Adrenal gland (tissue), 12 donors: ENCODE data around the gene PMPCB. TPM values are rescaled to one million over a fixed set of nuclear protein-coding genes. Genes with fewer than 3 reads are reported as not detected.

Source experiments
- DNase-seq, 7 donors: peaks; one replicate each; pipeline ENCODE4 v3.0.0-alpha.2; 2019 to 2020
- H3K27ac ChIP-seq, 5 donors: fragments of 200-600 bp; sonication (generic) in 4 of 5; 1 replicate in 3 of 5; 2 replicates in 2 of 5; pipeline versions ENCODE4 v1.5.1 to v1.8.0; 2016 to 2020; ENCODE audit warnings: mild to moderate bottlenecking in 1 of 5
- H3K27me3 ChIP-seq: fragments of 200-600 bp; 2 replicates; pipeline ENCODE4 v1.8.0; 2021
- H3K36me3 ChIP-seq, 2 donors: fragments of 200-600 bp; replicated peaks in 1 of 2; 1 replicate in 1 of 2; 2 replicates in 1 of 2; pipeline versions ENCODE4 v1.5.1 to v1.8.0; 2018 to 2022
- H3K4me1 ChIP-seq, 2 donors: fragments of 200-600 bp; replicated peaks in 1 of 2; 1 replicate in 1 of 2; 2 replicates in 1 of 2; pipeline versions ENCODE4 v1.5.1 to v1.8.0; 2018 to 2021
- H3K4me3 ChIP-seq, 4 donors: fragments of 200-600 bp; sonication (generic) in 3 of 4; one replicate each; pipeline ENCODE4 v1.5.1; 2016 to 2018
- H3K9me3 ChIP-seq, 3 donors: fragments of 200-600 bp; sonication (generic) in 1 of 3; replicated peaks in 1 of 3; 1 replicate in 2 of 3; 2 replicates in 1 of 3; pipeline versions ENCODE4 v1.5.1 to v1.8.0; 2016 to 2021
- CTCF ChIP-seq, 6 experiments: fragments of 450-650 bp in 4 of 6; fragments of 200-600 bp in 2 of 6; sonication (generic) in 1 of 6; IDR thresholded peaks; 1 replicate in 5 of 6; 2 replicates in 1 of 6; pipeline versions ENCODE4 v1.5.1 to v1.8.0; 2016 to 2021; ENCODE audit warnings: antibody characterized with exemption in 6 of 6, mild to moderate bottlenecking in 2 of 6, moderate library complexity in 1 of 6
- POLR2A ChIP-seq, 2 donors: fragments of 450-650 bp; IDR thresholded peaks; one replicate each; pipeline ENCODE4 v1.6.1; 2017; ENCODE audit warnings: antibody characterized with exemption in 2 of 2, mild to moderate bottlenecking in 2 of 2, moderate library complexity in 1 of 2
- WGBS, 4 donors: extraction: QIAGEN DNeasy Blood & Tissue Kit in 2 of 4; methylation state at CpG; one replicate each; pipeline versions ENCODE4 v1.1.5 to v1.1.7; 2013 to 2017; 5-methylcytosine and 5-hydroxymethylcytosine counted together
- intact Hi-C, 2 donors: fragments of 100-400 bp; cut with DNase I; formaldehyde crosslinking; loops; one replicate each; pipeline versions ENCODE4 v1.14.1 to v1.15.0; 2022 to 2023
- polyA plus RNA-seq, 3 donors: library from polyadenylated mRNA; stranded (reverse); fragments of 200-250 nt in 2 of 3; fragments of 350-450 nt in 1 of 3; fragmentation: Illumina TruSeq in 1 of 3; extraction: RNeasy Lipid Tissue Mini Kit (QIAGEN cat#74804) in 1 of 3; gene quantifications; one replicate each; pipeline ENCODE4 v1.2.3, GENCODE V29; 2013 to 2014
- total RNA-seq, 9 donors: library from RNA; depleted of rRNA in 4 of 9; stranded (reverse); fragments of >200 nt in 4 of 9; fragments of 120-200 nt in 1 of 9; fragmentation: NEBNext Ultra II Directional in 1 of 9; extraction: Animal tissue kit (Norgen Biotek cat#: 25700) in 1 of 9; gene quantifications; one replicate each; pipeline versions ENCODE4 v1.1.0 to v1.2.4, GENCODE V29; 2013 to 2023
- donor health status: healthy with polysubstance abuse.
- donor health status: Bipolar disorder and iron deficiency.
- donor health status: DM: yes; HTN: yes; CAD: no.
- donor health status: DM: no; HTN: no; CAD: no.
- donor health status: DM: no; HTN: no; CAD: no.
- donor health status: DM: yes; HTN: yes; CAD: no.

PMPCB gene
- total and polyA plus RNA-seq, 12 donors = 51.9 to 147 (median 79.3) TPM

- no peak for TF ChIP-seq POLR2A (IDR thresholded peaks at IDR 0.05)
- no peak for TF ChIP-seq CTCF (IDR thresholded peaks at IDR 0.05)
- H3K27me3 ChIP-seq = no peaks in the 10 kb centered on the region
- H3K4me1 ChIP-seq = peaks cover 7 to 11% of the 10 kb centered on the region in 2 donors
- H3K4me3 ChIP-seq = no peak overlapping the region
- no peak overlapping the region for H3K27ac ChIP-seq
- 96 to 97% (median 96%) methylated on average over 1 of the region's 1 CpG for WGBS, 4 donors
- no peaks in the 10 kb centered on the region for H3K36me3 ChIP-seq
- intact Hi-C loops = loop anchor here in 1 of 2 donors (10.0 kb wide), 1 partner anchor 111 kb away; no protein-coding TSS in a partner anchor
- no peaks in the 10 kb centered on the region for H3K9me3 ChIP-seq
- DNase-seq = no peak
Observed at GRCh38 chr7:103293526-103293925, 3.7 kb upstream of the PMPCB start.

GRCh38 chr7:103297837-103298179, 573 bp downstream of the PMPCB start:
- no peaks in the 10 kb centered on the region for H3K9me3 ChIP-seq
- TF ChIP-seq CTCF (IDR thresholded peaks at IDR 0.05) = no peak
- no peak for TF ChIP-seq POLR2A (IDR thresholded peaks at IDR 0.05)
- H3K4me3 ChIP-seq = peak overlapping the region in 3 of 4 donors; percentile 49 to 88 (median 88)
- intact Hi-C loops = loop anchor here in 1 of 2 donors (10.0 kb wide), 1 partner anchor 107 kb away; no protein-coding TSS in a partner anchor
- H3K4me1 ChIP-seq = peaks cover 12 to 21% of the 10 kb centered on the region in 2 donors
- WGBS, 4 donors = 0 to 1% (median 0%) methylated on average over 7 of the region's 7 CpGs
- H3K36me3 ChIP-seq = peaks cover 0 to 34% of the 10 kb centered on the region in 2 donors
- peak overlapping the region; percentile 67 to 95 (median 90) for H3K27ac ChIP-seq
- H3K27me3 ChIP-seq = no peaks in the 10 kb centered on the region
- DNase-seq = no peak

GRCh38 chr7:103299660-103300059, 2.4 kb downstream of the PMPCB start:
- Histone ChIP-seq H3K27ac (no peak overlapping the region), H3K9me3 (no peaks in the 10 kb centered on the region), H3K4me1 (peaks cover 12 to 21% of the 10 kb centered on the region in 2 donors), H3K4me3 (no peak overlapping the region), H3K27me3 (no peaks in the 10 kb centered on the region), H3K36me3 (peaks cover 0 to 50% of the 10 kb centered on the region in 2 donors)
- no peak for DNase-seq
- whole genome bisulfite sequencing, 4 donors = 85 to 92% (median 91%) methylated on average over 6 of the region's 6 CpGs
- TF ChIP-seq CTCF (IDR thresholded peaks at IDR 0.05) = no peak
- no peak for TF ChIP-seq POLR2A (IDR thresholded peaks at IDR 0.05)
- intact Hi-C loops = loop anchor here in 1 of 2 donors (10.0 kb wide), 1 partner anchor 105 kb away; no protein-coding TSS in a partner anchor

- peaks cover 0 to 63% of the 10 kb centered on the region in 2 donors for H3K36me3 ChIP-seq
- H3K9me3 ChIP-seq = no peaks in the 10 kb centered on the region
- no peak for DNase-seq
- WGBS, 4 donors = 48 to 60% (median 54%) methylated on average over 2 of the region's 2 CpGs
- H3K4me3 ChIP-seq = no peak overlapping the region
- TF ChIP-seq POLR2A (IDR thresholded peaks at IDR 0.05) = no peak
- no peak for TF ChIP-seq CTCF (IDR thresholded peaks at IDR 0.05)
- no peak overlapping the region for H3K27ac ChIP-seq
- H3K4me1 ChIP-seq = peaks cover 12 to 21% of the 10 kb centered on the region in 2 donors
- no peaks in the 10 kb centered on the region for H3K27me3 ChIP-seq
- intact Hi-C loops = no loop called here
Observed at GRCh38 chr7:103301441-103301840, 4.2 kb downstream of the PMPCB start.
